GM12872 (cell line): ENCODE results near the gene RABGEF1.

Experiments
- TF ChIP-seq, protein P1 (sequence below): IDR thresholded peaks from 3 replicates; pipeline ENCODE4 v1.5.1; 2011; ENCODE audit warnings: low read depth, mild to moderate bottlenecking, low read length, moderate library complexity; ENCODE audit not compliant: insufficient read depth

The RABGEF1 gene

DNA sequence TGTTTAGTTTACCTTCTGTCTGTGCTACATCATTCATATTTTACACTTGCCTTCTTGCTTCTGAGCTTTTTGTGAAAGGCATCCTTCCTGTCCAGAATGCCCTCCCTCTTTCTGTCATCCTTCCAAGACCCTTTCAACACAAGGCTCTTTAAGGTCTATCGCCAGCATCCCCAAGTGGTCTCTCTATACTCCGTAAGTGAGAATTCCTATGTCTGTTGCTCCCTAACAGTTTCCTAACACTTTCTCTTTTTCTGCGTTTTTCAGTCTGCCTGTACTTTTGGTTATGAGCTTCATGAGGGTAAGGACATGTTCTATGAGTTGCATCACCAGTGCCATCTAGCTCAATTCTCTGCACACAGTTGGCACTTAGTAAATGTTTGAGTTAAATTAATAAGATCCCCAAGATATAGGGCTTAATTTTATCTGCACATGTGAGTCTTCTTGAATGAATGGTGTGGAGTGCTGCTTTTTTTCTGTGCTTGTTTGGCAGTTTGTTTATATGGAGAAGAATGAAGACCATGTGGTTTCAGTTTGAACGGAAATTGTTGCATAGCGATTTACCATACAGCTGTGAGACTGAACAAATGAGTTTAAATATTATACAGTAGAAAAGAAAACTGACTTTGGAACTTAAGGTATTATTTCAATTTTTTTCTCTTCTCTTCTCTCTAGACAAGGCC, 29.4 kb downstream of the RABGEF1 start:
- TF ChIP-seq, protein P1, sequence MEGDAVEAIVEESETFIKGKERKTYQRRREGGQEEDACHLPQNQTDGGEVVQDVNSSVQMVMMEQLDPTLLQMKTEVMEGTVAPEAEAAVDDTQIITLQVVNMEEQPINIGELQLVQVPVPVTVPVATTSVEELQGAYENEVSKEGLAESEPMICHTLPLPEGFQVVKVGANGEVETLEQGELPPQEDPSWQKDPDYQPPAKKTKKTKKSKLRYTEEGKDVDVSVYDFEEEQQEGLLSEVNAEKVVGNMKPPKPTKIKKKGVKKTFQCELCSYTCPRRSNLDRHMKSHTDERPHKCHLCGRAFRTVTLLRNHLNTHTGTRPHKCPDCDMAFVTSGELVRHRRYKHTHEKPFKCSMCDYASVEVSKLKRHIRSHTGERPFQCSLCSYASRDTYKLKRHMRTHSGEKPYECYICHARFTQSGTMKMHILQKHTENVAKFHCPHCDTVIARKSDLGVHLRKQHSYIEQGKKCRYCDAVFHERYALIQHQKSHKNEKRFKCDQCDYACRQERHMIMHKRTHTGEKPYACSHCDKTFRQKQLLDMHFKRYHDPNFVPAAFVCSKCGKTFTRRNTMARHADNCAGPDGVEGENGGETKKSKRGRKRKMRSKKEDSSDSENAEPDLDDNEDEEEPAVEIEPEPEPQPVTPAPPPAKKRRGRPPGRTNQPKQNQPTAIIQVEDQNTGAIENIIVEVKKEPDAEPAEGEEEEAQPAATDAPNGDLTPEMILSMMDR = no peak

DNA sequence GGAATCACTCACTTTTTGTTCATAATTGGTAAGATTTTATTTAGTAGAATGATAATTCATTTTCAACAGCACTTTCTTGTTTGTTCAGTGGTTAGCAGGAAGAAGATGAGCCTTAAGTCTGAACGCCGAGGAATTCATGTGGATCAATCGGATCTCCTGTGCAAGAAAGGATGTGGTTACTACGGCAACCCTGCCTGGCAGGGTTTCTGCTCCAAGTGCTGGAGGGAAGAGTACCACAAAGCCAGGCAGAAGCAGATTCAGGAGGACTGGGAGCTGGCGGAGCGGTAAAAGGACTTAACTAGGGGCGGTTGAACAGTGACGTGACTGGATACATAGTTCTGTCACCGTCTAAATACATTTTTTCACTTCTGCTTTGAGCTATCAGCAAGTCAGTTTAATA, 31.3 kb downstream of the RABGEF1 start:
- TF ChIP-seq, protein P1 = no peak

DNA sequence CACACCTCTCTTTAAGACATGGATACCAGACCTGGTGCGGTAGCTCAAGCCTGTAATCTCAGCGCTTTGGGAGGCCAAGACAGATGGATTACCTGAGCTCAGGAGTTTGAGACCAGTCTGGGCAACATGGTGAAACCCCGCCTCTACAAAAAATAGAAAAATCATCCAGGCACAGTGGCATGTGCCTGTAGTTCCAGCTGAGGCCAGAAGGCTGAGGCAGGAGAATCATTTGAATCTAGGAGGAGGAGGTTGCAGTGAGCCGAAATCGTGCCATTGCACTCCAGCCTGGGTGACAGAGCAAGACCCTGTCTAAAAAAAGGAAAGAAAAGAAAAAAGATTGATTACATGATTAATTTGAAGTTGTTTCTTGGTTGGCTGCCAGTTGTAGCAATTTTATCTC, 35.9 kb downstream of the RABGEF1 start:
- TF ChIP-seq, protein P1 = 0 out of 3 replicates have a peak, but pooled peaks have one; percentile 7

DNA sequence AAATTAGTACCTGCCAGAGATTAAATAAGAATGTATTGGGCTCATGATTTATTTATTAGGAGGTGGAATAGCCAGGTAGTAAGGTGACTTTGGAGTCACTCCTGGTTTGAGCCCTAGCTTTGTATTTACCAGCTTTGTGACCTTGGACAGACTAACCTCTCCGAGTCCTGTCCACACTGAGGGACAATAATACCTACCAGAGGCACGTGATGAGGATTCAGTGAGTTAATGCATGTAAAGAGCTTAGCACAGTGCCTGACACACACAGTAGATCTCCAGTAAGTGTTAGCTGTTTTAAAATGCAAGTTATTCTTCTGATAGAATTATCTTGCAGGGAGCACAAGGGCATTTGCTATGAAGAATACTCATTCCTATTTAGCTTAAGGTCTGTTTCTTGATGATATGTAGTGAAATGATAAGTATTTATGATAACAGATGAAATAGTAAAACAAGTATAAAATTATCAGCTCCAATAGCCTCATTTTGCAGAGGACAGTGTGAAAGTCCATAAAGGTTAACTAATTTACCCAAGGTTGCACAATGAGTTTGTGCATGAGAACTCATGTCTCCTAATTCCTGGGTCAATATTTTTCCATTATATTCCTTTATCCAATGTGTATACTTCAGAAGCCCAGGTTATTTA, 36.4 kb downstream of the RABGEF1 start:
- TF ChIP-seq, protein P1 = 0 out of 3 replicates have a peak, but pooled peaks have one; percentile 0

DNA sequence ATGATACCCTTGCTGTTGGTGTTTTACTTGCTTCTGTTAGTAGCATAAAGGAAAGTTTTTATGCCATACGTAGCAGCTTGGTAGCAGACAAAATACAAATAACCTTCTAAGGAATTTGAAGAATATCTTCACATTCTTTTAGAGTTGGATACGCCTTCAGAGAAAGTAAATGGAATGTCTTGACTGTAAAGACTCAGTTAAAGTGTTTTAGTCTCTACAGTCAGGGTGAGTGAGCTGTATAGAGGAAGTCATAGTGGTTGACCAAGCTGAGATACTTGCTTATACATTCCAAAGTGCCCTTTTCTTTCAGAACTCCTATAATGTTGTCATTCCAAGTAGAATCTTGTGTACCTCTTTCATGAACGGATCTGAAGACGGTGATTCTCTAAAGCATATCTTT, 37.7 kb downstream of the RABGEF1 start:
- TF ChIP-seq, protein P1 = no peak

DNA sequence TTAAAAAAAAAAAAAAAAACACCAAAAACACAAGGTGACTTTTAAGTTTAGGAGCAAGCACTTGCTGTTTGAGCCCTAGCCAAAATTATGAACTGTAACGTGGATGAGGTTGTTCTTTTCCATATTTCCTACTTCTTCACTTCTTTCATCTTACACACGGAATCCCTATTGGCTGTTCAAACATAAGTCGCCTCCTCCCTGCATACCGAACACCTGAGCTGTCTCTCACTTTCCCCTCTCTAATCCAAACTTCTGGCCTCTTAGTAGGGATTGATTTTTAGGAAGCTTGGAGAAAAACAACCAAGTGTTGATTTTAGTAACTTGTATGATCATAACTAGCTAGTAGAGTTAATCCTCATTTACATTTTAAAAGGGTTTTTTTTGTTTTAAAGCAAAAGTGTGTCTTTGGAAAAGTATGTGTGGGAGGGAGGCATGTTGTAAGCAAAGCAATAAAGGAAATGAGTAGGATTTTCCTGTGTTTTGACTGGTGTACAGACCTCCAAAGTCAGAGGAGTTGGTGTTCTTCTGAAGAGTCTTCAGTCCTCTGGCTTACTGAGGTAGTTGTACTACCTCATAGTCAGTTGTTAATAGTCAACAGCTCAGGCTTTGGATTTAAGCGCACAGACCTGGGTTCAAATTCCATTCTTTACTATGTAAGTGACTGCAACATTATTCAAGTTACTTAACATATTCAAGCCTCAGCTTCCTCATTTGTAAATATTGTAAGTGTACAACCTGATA, 39.3 kb downstream of the RABGEF1 start:
- TF ChIP-seq, protein P1 = no peak

DNA sequence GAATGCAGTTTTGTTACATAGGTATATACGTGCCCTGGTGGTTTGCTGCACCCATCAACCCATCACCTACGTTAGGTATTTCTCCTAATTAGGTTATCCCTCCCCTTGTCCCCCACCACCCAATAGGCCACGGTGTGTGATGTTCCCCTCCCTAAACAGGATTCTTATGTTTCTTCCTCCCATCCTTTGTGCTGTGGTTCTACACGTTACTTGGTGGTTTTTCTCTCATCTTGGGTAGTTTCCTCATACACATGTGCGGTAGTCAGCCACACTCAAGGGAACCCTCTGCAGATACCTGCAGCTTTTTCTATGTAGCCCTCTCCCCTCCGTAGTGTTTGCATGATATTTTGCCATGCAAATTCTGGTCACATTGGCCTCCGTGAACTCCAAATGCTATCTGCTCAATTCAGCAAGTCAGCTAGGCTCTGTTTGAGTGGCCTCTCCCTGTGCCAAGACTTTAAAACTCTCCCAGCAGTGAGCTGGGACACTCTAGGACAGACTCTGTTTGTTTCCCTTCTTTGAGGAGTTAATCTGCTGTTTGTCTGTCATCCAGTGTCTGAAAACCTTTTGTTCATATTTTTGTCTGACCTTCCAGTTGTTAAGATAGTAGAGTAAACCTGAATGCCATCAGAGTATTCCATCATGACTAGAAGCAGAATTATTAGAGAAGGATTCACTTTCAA, 41.0 kb downstream of the RABGEF1 start:
- TF ChIP-seq, protein P1 = no peak
